Keratinocyte (primary cell): ENCODE measurements around the gene RIPPLY2.

ENCODE experiments used
- CTCF ChIP-seq, 3 experiments: IDR thresholded peaks in 1 of 3; conservative IDR thresholded peaks in 1 of 3; optimal IDR thresholded peaks in 1 of 3; 2 replicates in 2 of 3; 3 replicates in 1 of 3; pipeline versions ENCODE3 to v1.5.1; 2011; ENCODE audit warnings: low read length in 3 of 3, mild to moderate bottlenecking in 3 of 3, moderate library complexity in 2 of 3, control low read depth in 1 of 3, inconsistent platforms in 1 of 3; ENCODE audit not compliant: insufficient read depth in 2 of 3; ENCODE audit errors: extremely low read depth in 1 of 3
- EZH2 ChIP-seq: IDR thresholded peaks from one replicate; pipeline ENCODE4 v1.6.1; 2012; ENCODE audit warnings: inconsistent platforms, mild to moderate bottlenecking, low read length, moderate library complexity

DNA sequence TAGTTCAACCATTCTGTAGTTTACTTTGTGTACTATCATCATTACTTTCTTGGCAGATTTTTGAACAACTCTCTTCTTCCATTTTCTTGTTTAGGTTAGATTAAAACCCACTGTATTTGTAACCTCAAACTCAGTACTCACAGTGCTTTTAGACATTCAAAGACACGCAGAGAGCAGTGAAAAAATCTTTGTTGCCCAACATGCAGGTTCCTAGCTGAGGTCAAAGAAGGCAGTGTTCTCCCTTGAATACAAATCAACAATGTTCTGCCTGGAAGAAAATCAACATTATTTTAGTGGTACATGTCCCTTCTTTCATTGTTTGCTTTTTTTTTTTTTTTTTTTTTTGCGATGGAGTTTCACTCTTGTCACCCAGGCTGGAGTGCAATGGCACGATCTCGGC lies 17.5 kb downstream of the RIPPLY2 start:
- TF ChIP-seq CTCF (optimal IDR thresholded peaks at IDR 0.05 in 1 of 3, IDR thresholded peaks at IDR 0.05 in 1 of 3, conservative IDR thresholded peaks at IDR 0.05 in 1 of 3; ENCODE audit: extremely low read depth in 1 of 3, insufficient read depth in 2 of 3, low read length in 3 of 3) (no peak), EZH2 (no peak)
